GM12864 (cell line): ENCODE measurements around the gene PHETA2.
"Not testable (repeated sequence)": the region's sequence is repeated elsewhere in the genome, so short reads cannot be mapped to it uniquely, and the experiment has no call there.

Experiments
- DNase-seq: peaks from one replicate; pipeline ENCODE4 v3.0.0-alpha.2; 2011; ENCODE audit warnings: low read depth
- H3K4me3 ChIP-seq: 2 replicates; pipeline ENCODE4 v1.5.1; 2011; ENCODE audit warnings: mild to moderate bottlenecking, low read depth, low read length, control low read depth
- TF ChIP-seq, protein P1 (sequence below): IDR thresholded peaks from 2 replicates; pipeline ENCODE4 v1.5.1; 2011; ENCODE audit warnings: low read depth, mild to moderate bottlenecking, moderate library complexity, low read length, control low read depth, inconsistent platforms; ENCODE audit errors: missing control alignments

Gene PHETA2

DNA sequence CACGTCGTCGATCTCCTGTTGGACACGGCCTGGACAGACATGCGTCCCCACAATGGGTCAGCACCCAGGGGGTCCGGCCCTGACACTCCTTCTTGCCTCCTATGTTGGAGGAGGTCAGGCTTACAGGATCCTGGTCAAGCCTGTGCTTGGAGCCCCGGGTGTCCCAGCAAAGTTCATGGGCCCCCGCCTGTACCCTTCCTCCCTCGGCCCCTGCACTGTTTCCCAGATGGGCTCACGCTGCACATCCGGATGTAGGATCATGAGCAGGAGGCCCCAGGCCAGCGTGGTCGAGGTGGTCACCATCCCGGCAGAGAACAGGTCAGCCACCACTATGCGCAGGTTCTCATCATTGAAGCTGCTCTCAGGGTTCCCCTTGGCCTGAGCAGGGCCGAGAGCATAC lies 53.6 kb downstream of the PHETA2 start:
- TF ChIP-seq, protein P1, sequence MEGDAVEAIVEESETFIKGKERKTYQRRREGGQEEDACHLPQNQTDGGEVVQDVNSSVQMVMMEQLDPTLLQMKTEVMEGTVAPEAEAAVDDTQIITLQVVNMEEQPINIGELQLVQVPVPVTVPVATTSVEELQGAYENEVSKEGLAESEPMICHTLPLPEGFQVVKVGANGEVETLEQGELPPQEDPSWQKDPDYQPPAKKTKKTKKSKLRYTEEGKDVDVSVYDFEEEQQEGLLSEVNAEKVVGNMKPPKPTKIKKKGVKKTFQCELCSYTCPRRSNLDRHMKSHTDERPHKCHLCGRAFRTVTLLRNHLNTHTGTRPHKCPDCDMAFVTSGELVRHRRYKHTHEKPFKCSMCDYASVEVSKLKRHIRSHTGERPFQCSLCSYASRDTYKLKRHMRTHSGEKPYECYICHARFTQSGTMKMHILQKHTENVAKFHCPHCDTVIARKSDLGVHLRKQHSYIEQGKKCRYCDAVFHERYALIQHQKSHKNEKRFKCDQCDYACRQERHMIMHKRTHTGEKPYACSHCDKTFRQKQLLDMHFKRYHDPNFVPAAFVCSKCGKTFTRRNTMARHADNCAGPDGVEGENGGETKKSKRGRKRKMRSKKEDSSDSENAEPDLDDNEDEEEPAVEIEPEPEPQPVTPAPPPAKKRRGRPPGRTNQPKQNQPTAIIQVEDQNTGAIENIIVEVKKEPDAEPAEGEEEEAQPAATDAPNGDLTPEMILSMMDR = no peak
- no peak overlapping the region for H3K4me3 ChIP-seq
- no peak for DNase-seq

DNA sequence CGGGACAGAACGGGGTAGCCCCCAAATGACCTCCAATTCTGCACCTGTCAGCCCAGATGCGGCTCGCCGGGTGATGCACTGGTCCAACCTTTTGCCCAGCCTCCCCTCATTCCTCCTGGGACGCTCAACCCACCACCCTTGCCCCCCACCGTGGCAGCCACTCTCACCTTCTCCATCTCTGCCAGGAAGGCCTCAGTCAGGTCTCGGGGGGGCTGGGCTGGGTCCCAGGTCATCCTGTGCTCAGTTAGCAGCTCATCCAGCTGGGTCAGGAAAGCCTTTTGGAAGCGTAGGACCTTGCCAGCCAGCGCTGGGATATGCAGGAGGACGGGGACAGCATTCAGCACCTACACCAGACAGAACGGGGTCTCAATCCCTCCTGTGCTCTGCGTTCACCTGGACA lies 54.0 kb downstream of the PHETA2 start:
- H3K4me3 ChIP-seq, DNase-seq: not testable (repeated sequence)
